ENCODE data around the gene MNAT1.
"Not testable (repeated sequence)": the region's sequence is repeated elsewhere in the genome, so short reads cannot be mapped to it uniquely, and the experiment has no call there.

Gene MNAT1

GRCh38 chr14:60805841-60806430 is 71.4 kb downstream of the MNAT1 start:
- peak; percentile 59 for DNase-seq (ENCODE audit: low read depth)

DNA sequence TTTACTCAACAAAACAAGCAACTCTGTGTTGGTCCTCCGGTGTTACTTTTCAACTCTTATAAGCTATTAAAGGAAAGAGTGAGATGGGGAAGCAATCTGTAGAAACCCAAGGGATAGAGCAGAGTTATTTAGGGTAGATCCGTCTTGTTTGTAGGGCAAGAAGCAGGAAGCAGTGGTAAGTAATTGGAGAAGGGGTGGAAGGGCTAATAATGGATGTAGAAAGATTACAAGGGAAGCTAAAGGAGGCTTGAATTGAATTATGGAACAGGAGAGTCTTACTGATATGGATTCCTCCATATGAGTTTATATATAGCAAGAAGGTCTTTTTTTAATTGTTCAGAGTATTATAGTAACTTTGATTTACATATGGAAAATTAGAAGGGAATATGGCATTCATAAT is 72.7 kb downstream of the MNAT1 start:
- DNase-seq (ENCODE audit: low read depth), result no peak

DNA sequence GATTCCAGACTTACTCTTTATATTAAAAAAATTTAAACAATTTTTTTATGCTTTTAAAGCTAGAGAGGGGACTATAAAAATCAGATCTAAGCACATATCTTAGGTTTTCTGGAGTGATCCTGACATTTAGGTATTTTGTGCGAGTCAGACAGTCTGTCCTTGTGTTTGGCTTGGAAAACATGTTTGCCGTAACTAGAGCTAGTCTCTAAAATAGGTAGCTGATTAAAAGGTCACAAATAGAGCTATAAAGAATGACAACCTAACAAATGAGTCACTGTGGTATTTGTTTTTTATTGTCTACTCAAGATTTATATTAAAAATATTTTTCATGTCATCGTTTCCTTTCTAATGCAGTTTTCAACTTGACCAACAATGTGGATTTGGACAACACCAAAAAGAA is 73.4 kb downstream of the MNAT1 start:
- peak; percentile 23 for DNase-seq (ENCODE audit: low read depth)

GRCh38 chr14:60812987-60813386 is 78.4 kb downstream of the MNAT1 start:
- DNase-seq (ENCODE audit: low read depth), result no peak

- no peak for DNase-seq (ENCODE audit: low read depth)
Measured at GRCh38 chr14:60815371-60815770, 80.8 kb downstream of the MNAT1 start.

DNA sequence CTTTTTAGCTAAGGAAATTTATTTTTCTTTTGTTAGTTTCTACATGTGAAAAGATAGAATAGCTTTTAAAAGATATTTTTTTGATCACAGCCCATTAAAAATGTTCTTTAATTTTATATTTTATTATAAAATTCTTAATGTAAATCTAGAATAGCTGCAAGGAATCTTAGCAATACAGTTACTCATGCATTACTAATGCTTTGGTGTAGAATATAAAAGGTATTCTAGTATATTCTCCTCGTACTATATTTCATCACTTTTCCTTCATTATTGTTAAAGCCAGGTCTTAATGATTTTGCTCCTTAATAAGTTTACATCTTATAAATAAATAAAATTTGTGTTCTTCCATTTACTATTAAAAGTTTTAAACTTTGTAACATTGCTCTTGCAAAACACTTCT is 82.6 kb downstream of the MNAT1 start:
- peak; percentile 45 for DNase-seq (ENCODE audit: low read depth)

- DNase-seq (ENCODE audit: low read depth), result no peak
Measured at GRCh38 chr14:60819575-60819974, 85.0 kb downstream of the MNAT1 start.

GRCh38 chr14:60838601-60839000 is 104.0 kb downstream of the MNAT1 start:
- no peak for DNase-seq (ENCODE audit: low read depth)

- no peak for DNase-seq (ENCODE audit: low read depth)
Measured at GRCh38 chr14:60839057-60839456, 104.5 kb downstream of the MNAT1 start.

GRCh38 chr14:60839657-60840056 is 105.1 kb downstream of the MNAT1 start:
- DNase-seq (ENCODE audit: low read depth), result no peak

DNA sequence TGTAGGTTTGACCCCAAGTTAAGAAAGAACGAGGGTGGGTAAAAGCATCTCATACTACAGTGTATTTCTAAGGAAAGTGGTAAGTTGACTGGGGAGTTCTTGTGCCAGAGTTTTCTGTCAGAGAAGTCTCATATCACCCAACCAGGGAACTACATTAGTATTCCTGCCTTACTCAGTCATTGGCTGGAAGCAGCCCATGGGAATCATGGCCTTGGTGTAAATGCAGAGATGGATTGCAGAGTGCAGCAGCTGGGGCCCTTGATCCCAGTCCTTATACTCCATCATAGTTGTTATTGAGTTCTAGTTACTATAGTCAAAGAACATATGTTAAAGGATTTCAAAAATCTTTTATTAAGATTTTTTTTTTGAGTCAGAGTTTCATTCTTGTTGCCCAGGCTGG is 105.8 kb downstream of the MNAT1 start:
- no peak for DNase-seq (ENCODE audit: low read depth)

GRCh38 chr14:60845523-60845922 is 111.0 kb downstream of the MNAT1 start:
- DNase-seq (ENCODE audit: low read depth), result no peak

DNA sequence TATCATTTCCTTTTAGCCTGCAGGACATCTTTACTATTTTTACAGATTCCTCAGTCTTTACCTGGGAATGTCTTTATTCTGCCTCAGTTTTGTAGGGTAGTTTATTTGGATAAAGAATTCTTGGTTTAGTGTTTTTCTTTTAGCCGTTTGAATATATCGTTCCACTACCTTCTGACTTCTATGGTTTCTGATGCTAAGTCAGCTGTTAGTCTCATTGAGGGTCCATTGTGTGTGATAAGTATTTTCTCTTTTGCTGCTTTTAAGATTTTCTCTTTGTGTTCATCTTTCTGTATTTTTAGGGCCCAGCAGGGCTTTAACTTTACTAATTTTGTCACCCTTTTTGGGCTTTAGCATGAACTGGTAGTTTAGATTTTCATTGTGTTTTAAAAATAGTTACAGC is 113.5 kb downstream of the MNAT1 start:
- no peak for DNase-seq (ENCODE audit: low read depth)

GRCh38 chr14:60851692-60852091 is 117.1 kb downstream of the MNAT1 start:
- not testable (repeated sequence) for DNase-seq (ENCODE audit: low read depth)

GRCh38 chr14:60856111-60856510 is 121.5 kb downstream of the MNAT1 start:
- no peak for DNase-seq (ENCODE audit: low read depth)

GRCh38 chr14:60859525-60859924 is 125.0 kb downstream of the MNAT1 start:
- no peak for DNase-seq (ENCODE audit: low read depth)

DNA sequence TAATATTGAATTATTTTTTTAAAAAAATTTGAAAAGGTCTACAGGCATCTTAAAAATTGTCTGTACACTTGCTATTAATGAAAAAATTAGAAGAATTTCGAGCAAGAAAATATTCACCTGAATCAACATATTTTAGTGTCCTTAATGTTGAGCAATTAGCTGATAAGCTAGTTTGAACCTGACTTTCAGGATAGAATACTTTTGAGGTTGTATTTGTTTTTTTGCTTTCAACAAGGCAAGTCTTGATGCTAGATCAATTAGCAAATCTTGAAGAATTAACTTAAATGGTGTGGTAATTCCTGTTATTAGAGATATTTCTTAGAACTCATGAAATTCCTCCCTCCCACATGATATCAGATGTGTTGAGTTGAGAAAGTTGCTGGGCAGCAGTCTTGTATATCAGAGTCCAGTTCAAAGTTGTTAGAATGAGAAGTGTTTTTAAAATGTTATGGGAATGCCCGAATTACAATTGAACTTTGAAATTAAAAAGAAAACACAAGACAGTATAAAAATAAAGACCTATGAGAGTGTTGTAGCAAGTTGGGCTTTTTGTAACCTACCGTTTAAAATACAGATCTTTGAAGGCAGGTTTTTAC is 127.1 kb downstream of the MNAT1 start:
- no peak for DNase-seq (ENCODE audit: low read depth)

GRCh38 chr14:60862283-60862682 is 127.7 kb downstream of the MNAT1 start:
- DNase-seq (ENCODE audit: low read depth), result no peak

GRCh38 chr14:60863249-60863648 is 128.7 kb downstream of the MNAT1 start:
- no peak for DNase-seq (ENCODE audit: low read depth)

- DNase-seq (ENCODE audit: low read depth), result no peak
Measured at GRCh38 chr14:60865378-60866127, 131.0 kb downstream of the MNAT1 start.

DNA sequence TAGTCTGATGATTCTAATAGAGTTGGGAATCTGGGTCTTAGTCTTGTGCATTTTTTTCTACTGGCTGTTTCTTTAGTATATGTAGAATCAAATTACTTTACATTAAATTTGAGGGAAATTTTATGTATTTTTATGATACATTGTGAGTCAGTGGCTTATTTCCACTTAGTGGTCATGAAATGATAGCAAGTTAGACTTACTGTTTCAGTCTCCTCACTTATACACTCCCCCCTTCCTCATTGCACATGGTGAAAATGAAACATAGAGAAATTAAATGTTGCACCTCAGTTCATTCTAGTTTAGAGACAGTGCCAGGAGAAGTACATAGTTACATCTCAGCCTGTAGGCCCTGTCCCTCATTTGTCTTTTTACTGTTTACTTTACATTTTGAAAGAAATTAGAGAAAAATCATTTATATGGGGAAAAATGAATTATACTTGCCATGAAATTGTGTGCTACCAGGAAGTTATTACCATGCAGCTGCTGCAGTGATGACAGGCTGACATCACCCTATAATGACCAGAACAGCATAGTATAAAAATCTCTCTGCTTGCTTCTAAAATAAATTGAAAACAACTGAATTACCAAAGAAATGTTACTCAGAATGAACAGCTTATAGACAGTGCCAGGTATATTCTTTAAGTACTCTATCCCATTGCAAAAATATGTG is 133.1 kb downstream of the MNAT1 start:
- DNase-seq (ENCODE audit: low read depth), result peak; percentile 46

DNA sequence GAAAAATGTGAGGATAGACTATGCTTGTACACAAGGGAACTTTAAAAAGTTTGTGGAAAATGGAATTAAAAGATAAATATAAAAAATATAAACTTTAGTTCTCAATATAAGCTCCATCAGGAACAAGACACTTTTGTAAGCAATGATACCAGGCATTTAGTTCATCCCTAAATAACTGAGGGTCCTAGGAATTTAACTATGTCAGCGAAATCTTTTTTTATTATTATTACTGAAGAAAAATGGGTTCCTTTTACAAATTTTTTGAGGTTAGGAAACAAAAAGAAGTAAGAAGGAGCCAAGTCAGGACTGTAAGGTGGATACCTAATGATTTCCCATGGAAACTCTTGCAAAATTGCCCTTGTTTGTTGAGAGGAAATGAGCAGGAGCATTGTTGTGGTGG is 143.6 kb downstream of the MNAT1 start:
- no peak for DNase-seq (ENCODE audit: low read depth)

GRCh38 chr14:60878536-60878935 is 144.0 kb downstream of the MNAT1 start:
- no peak for DNase-seq (ENCODE audit: low read depth)
